Effector memory CD8-positive, alpha-beta T cell (primary cell): ENCODE results near the gene ITPA.
A peak's percentile ranks its signal among the peaks of the same experiment; 100 is the strongest.

Experiments
- ATAC-seq: fragments of 150-1000 bp; cut with Tn5 transposase; replicated peaks from 2 replicates; pipeline ENCODE4 v1.10.0; 2021; ENCODE audit warnings: mild to moderate bottlenecking, moderate library complexity
- DNase-seq, 3 experiments: peaks; one replicate each; pipeline ENCODE4 v3.0.0; 2021
- H3K27ac Mint-ChIP-seq, 2 donors: one replicate each; pipeline ENCODE4 v1.8.0; 2022; ENCODE audit warnings: mild to moderate bottlenecking in 2 of 2, mixed read lengths in 2 of 2, moderate library complexity in 2 of 2
- H3K27me3 Mint-ChIP-seq, 2 donors: one replicate each; pipeline ENCODE4 v1.8.0; 2022; ENCODE audit warnings: mixed read lengths in 2 of 2
- H3K36me3 Mint-ChIP-seq: one replicate; pipeline ENCODE4 v1.8.0; 2022; ENCODE audit warnings: mild to moderate bottlenecking, moderate library complexity, mixed read lengths; ENCODE audit not compliant: insufficient read depth
- H3K4me1 Mint-ChIP-seq, 2 donors: one replicate each; pipeline ENCODE4 v1.8.0; 2022; ENCODE audit warnings: low read depth in 2 of 2, mixed read lengths in 2 of 2
- H3K4me3 Mint-ChIP-seq, 2 donors: one replicate each; pipeline ENCODE4 v1.8.0; 2022; ENCODE audit warnings: mild to moderate bottlenecking in 2 of 2, mixed read lengths in 2 of 2, moderate library complexity in 2 of 2
- H3K9me3 Mint-ChIP-seq, 2 donors: one replicate each; pipeline ENCODE4 v1.8.0; 2022; ENCODE audit warnings: mixed read lengths in 2 of 2

ITPA gene

DNA sequence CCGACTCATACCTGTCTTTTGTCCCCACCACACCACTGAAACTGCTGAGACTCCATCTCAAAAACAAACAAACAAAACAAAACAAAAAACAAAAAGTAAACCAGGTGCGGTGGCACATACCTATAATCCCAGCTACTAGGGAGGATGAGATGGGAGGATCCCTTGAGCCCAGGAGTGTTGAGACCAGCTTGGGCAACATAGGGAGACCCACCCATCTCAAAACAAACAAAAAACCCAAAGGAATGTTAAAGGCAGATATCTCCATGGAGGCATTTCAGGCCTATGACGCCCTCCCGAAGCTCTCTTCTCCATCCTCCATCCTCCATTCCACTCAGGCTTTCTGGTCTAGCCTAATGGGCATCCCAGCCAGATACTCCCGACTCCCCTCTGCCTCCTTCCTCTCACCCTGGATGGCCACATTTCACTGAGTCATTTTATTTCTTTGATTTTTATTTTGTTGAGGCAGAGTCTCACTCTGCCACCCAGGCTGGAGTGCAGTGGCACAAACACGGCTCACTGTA, 32.9 kb downstream of the ITPA start:
- Mint-ChIP-seq H3K36me3 (peaks cover 10% of the 10 kb centered on the region), H3K4me3 (no peak overlapping the region), H3K4me1 (peaks cover 7 to 13% of the 10 kb centered on the region in 2 donors), H3K27me3 (peaks cover 18 to 49% of the 10 kb centered on the region in 2 donors), H3K9me3 (no peaks in the 10 kb centered on the region), H3K27ac (no peak overlapping the region)
- ATAC-seq (no peak), DNase-seq (no peak)

DNA sequence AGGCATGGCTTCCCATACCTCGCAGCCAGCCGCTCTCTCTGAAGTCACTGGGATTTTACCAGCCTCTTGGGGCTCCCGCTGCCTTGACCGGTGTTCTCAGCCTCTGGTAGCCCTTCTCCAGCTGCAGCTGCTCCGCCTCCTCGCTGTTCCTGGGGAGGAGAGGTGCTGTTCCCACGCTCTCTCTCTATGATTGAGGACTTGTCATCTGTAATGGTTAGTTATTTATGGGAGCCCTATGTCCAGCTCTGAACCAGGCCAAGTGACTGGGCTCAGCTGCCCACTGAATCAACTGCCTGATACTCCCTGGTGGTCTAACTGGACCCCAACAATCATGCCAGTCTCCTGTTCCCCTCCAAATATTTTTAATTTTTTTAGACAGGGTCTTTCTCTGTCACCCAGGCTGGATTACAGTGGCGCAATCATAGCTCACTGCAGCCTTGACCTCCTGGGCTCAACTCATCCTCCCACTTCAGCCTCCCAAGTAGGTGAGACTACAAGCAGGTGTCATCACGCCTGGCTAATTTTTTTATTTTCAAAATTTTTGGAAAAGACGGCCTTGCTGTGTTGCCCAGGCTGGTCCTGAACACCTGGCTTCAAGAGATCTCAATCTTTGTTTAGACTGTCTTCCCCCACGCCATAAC, 34.5 kb downstream of the ITPA start:
- H3K36me3 Mint-ChIP-seq: peaks cover 10% of the 10 kb centered on the region
- DNase-seq: no peak
- H3K4me3 Mint-ChIP-seq: no peak overlapping the region
- no peak for ATAC-seq
- H3K9me3 Mint-ChIP-seq: no peaks in the 10 kb centered on the region
- H3K4me1 Mint-ChIP-seq: peaks cover 7 to 11% of the 10 kb centered on the region in 2 donors
- peaks cover 17 to 54% of the 10 kb centered on the region in 2 donors for H3K27me3 Mint-ChIP-seq
- no peak overlapping the region for H3K27ac Mint-ChIP-seq

DNA sequence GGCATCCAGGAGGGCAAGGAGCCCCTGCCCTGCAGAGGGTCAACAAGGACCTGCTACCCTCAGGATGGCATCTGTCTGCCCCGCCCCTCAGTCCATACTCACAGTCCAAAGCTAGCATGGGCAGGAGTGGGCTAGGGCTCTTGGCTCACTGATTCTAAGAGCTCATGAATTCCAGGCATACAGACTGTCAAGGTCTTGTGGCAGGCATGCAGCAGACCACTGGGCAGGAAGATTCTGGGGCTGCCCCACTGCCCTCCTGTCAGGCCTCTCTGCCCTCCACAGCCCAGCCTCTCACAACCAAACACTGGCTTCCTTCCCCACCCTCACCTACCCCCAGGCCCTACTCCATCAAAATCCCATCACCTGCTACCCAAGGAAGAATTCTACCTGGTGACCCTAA, 35.3 kb downstream of the ITPA start:
- Mint-ChIP-seq H3K4me3 (no peak overlapping the region), H3K36me3 (peaks cover 8% of the 10 kb centered on the region), H3K27me3 (peaks cover 15 to 54% of the 10 kb centered on the region in 2 donors), H3K4me1 (peaks cover 5 to 9% of the 10 kb centered on the region in 2 donors), H3K9me3 (no peaks in the 10 kb centered on the region), H3K27ac (no peak overlapping the region)
- DNase-seq: no peak
- no peak for ATAC-seq

DNA sequence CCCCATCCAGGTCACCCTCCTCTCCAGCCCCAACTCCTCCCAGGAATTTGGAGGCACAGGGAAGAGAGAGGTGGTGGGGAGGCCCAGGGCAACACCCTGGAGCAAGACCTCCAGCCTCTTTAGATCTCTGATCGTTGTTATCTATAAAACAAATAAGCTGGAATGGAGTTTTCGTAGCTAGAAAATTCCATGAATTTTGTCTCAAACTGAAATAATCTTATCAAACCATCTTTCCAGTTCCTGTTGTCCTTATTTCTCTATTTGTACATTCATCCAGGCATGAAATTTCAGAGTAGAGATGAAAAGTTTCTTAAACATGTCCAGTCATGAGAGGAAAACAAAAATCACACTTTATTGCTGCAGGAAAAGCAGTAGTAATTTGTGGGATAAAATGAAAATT, 35.9 kb downstream of the ITPA start:
- Mint-ChIP-seq H3K4me3 (no peak overlapping the region), H3K27ac (no peak overlapping the region), H3K9me3 (no peaks in the 10 kb centered on the region), H3K27me3 (peaks cover 15 to 54% of the 10 kb centered on the region in 2 donors), H3K4me1 (peaks cover 3 to 4% of the 10 kb centered on the region in 2 donors), H3K36me3 (peaks cover 5% of the 10 kb centered on the region)
- DNase-seq (no peak), ATAC-seq (no peak)

DNA sequence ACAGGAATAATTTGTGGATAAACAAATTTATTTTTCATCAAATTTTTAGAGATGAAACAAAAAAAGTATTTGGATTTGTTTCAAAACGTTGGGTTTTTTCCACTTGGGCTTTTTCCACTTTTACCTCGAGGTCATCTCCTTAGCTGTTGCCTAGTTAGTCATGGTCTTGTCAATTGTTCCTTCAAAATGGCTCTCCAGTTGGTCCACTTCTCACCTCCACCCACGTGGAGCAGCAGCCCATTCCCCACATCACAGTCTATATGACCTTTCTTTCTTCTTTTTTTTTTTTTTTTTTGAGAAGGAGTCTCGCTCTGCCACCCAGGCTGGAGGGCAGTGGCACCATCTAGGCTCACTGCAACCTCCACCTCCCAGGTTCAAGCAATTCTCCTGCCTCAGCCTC, 36.4 kb downstream of the ITPA start:
- Mint-ChIP-seq H3K27me3 (peaks cover 20 to 54% of the 10 kb centered on the region in 2 donors), H3K27ac (no peak overlapping the region), H3K4me1 (peaks cover 3 to 4% of the 10 kb centered on the region in 2 donors), H3K4me3 (no peak overlapping the region), H3K36me3 (peaks cover 5% of the 10 kb centered on the region), H3K9me3 (no peaks in the 10 kb centered on the region)
- no peak for ATAC-seq
- no peak for DNase-seq

DNA sequence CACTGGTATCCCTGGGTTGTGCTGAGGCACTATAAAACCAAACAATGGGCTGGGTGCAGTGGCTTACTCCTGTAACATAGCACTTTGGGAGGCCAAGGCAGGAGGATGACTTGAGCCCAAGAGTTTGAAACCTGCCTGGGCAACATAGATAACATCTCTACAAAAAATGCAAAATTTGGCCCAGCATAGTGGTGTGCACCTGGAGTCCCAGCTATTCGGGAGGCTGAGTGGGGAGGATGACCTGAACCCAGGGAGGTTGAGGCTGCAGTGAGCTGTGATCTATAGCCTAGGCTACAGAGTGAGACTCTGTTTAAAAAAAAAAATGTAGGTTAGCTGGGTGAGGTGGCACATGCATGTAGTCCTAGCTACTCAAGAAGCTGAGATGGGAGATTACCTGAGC, 37.4 kb downstream of the ITPA start:
- Mint-ChIP-seq H3K27me3 (peaks cover 20 to 45% of the 10 kb centered on the region in 2 donors), H3K9me3 (no peaks in the 10 kb centered on the region)

DNA sequence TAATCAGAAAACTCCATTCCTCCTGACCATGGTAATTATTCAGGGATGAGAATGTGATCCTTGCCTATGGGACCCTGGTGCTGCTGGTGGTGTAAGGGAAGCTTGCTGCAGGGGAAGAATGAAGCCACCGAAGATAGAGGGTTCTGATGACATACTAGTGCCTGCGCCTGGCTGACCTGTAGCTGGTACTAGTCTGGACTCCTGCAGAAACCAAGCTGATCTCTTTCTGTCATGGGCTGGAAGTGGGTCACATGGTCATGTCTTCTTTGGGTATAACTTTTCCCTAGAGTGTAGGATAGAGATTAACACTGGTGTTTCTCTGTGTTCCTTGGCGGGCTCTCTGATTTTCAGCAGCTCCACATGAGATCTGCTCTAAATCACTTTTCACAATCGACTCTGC, 38.3 kb downstream of the ITPA start:
- no peak for DNase-seq
- ATAC-seq: no peak
- H3K4me1 Mint-ChIP-seq: peaks cover 3 to 4% of the 10 kb centered on the region in 2 donors
- H3K4me3 Mint-ChIP-seq: no peak overlapping the region
- peaks cover 5% of the 10 kb centered on the region for H3K36me3 Mint-ChIP-seq
- no peak overlapping the region for H3K27ac Mint-ChIP-seq
- no peaks in the 10 kb centered on the region for H3K9me3 Mint-ChIP-seq
- peaks cover 20 to 50% of the 10 kb centered on the region in 2 donors for H3K27me3 Mint-ChIP-seq

More for the DNA sequence above, 37.4 kb downstream of the ITPA start:
- Mint-ChIP-seq H3K36me3 (peaks cover 5% of the 10 kb centered on the region), H3K27ac (no peak overlapping the region), H3K4me1 (peaks cover 3 to 4% of the 10 kb centered on the region in 2 donors), H3K4me3 (no peak overlapping the region)
- DNase-seq (no peak), ATAC-seq (no peak)

DNA sequence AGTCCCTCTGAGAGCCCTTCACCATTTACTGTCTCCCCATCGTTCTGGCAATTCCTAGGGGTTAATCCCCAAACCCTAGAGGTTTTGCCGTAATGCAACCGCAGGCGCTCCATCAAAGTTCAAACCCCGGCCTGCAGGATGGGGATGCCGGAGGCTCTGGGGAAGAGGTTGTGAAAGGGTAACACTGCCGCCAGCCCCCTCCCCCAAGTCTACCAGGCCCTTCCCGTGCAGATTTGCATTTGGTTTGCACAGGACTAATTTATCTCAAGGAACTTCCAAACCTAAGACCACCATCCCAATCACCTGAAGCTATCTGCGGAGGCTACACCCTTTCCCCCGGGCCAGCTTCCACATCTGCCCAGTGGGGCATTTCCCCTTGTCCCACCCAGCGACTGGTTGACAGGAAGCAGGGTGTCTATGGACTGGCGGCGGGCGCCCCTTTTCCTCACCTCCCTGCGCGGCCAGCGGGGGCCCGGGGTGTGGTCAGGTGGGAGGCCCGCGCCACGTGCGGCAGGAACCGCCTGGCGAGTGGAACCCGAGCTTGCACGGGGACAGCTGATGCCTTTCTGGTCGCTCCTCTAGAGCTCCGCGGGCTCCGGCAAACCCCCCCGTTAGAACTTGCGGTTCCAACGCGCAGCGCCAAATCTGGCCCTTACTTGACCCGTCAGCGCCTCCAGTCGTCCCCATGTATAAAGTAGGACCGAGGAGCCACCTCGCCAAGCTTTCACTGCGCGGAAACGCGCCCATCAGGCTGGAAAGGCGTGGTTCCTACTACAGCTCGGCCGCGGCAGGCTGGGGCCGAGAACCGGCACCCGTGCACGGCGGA, 39.1 kb downstream of the ITPA start:
- H3K36me3 Mint-ChIP-seq: peaks cover 5% of the 10 kb centered on the region
- ATAC-seq: peak; percentile 37
- H3K4me3 Mint-ChIP-seq: peak overlapping the region; percentile 44
- H3K4me1 Mint-ChIP-seq: peaks cover 3 to 4% of the 10 kb centered on the region in 2 donors
- peaks cover 20 to 52% of the 10 kb centered on the region in 2 donors for H3K27me3 Mint-ChIP-seq
- DNase-seq: no peak
- no peak overlapping the region for H3K27ac Mint-ChIP-seq
- no peaks in the 10 kb centered on the region for H3K9me3 Mint-ChIP-seq

DNA sequence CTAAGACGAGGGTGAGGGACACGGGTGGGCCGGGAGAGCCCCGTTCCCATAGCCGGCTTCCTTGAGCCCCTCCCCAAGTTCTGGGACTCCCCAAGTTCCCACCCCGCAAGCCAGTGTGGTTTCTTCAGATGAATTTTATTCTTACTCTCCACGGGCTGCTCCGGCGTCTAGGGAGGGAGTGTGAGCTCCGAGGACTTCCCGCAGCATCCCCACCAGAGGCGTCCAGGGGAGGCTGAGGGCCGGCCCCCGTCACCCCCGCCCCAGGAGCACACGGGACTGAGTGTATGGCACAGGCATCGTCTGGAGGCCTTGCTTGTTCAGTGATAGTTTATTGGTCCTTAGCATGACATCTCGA, 39.7 kb downstream of the ITPA start:
- H3K27me3 Mint-ChIP-seq: peaks cover 20 to 52% of the 10 kb centered on the region in 2 donors
- peaks cover 3 to 4% of the 10 kb centered on the region in 2 donors for H3K4me1 Mint-ChIP-seq
- ATAC-seq (peak; percentile 14), DNase-seq (no peak)
- no peaks in the 10 kb centered on the region for H3K9me3 Mint-ChIP-seq
- peaks cover 5% of the 10 kb centered on the region for H3K36me3 Mint-ChIP-seq
- H3K4me3 Mint-ChIP-seq: peak overlapping the region; percentile 44
- H3K27ac Mint-ChIP-seq: no peak overlapping the region

DNA sequence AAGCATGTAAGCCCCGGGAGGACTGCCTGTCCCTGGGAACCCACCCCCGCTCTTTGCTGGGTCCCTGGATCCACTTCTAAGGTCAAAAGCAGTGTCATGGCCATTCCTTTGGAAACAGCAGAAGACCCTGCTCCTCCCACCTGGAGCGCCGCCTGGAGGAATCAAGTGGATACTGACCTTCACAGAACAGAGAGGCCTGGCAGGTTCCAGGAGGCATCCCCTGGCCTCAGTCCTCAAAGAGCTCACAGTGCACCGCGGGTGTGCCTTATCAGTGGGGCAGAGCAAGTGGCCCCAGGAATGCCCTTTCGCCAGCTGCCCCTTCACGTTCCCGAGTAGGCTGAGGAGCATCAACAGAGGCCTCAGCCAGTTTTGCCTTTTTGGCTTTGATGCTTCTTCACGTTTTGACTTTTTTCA, 40.8 kb downstream of the ITPA start:
- H3K4me3 Mint-ChIP-seq: peak overlapping the region in 1 of 2 donors; percentile 32
- peaks cover 10 to 60% of the 10 kb centered on the region in 2 donors for H3K27me3 Mint-ChIP-seq
- H3K9me3 Mint-ChIP-seq: no peaks in the 10 kb centered on the region
- H3K36me3 Mint-ChIP-seq: no peaks in the 10 kb centered on the region
- H3K27ac Mint-ChIP-seq: no peak overlapping the region
- H3K4me1 Mint-ChIP-seq: peaks cover 2 to 3% of the 10 kb centered on the region in 2 donors
- ATAC-seq (no peak), DNase-seq (no peak)

DNA sequence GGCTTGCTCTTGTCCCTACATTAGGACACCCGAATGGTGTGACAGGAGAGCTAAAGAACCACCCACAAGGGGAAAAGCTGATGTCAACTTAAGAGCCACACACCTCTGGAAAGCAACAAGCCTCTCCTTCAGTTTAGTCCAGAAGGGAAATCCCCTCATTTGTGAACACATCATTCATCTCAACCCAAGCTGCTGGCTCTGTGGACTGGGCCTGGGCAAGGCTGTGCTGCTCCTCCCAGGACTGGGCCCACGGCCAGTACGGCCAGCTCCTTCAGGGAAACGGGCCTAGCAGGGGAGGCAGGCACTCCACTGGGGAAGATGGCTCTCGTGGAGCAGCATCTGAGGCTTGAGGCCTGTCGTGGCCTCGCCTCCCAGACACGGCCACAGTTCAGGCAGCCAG, 42.5 kb downstream of the ITPA start:
- Mint-ChIP-seq H3K36me3 (no peaks in the 10 kb centered on the region), H3K27me3 (peaks cover 10 to 53% of the 10 kb centered on the region in 2 donors), H3K4me1 (peaks cover 2 to 3% of the 10 kb centered on the region in 2 donors), H3K27ac (no peak overlapping the region), H3K4me3 (no peak overlapping the region), H3K9me3 (no peaks in the 10 kb centered on the region)
- DNase-seq (no peak), ATAC-seq (no peak)

DNA sequence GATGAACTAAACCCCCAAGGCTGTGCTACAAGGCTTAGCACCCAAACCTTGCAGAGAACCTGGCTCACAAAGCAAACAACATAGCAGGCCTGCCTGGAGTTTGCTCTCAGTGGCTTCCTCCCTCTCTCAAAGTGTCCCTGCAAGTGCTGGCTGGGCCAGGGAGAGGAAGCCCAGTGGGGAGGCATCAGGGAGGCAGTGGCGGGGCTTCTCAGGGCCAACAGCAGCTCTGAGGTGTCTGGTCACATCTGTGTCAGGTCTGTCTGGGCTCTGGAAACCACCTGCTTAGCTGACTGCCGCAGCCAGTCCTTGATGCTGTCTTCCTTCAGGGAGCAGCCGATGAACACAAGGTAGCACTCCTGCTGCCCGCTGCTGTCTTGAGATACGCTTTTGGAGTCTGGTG, 46.4 kb downstream of the ITPA start:
- H3K27ac Mint-ChIP-seq: no peak overlapping the region
- no peaks in the 10 kb centered on the region for H3K36me3 Mint-ChIP-seq
- DNase-seq (no peak), ATAC-seq (no peak)
- H3K4me3 Mint-ChIP-seq: no peak overlapping the region
- peaks cover 0 to 19% of the 10 kb centered on the region in 2 donors for H3K27me3 Mint-ChIP-seq
- H3K4me1 Mint-ChIP-seq: no peaks in the 10 kb centered on the region
- H3K9me3 Mint-ChIP-seq: no peaks in the 10 kb centered on the region

DNA sequence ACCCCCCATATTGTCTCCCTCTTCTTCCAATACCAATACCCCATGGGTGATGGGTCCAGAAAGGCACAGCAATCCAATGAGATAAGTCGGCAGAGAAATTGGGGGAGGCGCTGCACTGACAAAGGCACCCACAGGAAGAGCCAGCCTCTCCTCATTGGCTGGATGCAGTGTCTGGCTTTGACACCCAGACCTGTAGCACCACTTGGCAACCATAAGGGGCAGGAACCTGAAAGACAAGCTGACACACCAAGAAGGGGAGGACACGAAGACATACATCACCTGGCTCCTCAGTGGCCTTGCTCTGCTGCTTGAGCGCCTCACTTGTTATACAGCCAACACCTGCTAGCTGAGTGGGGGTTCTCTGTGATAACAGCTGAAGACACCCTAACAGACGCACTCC, 49.1 kb downstream of the ITPA start:
- Mint-ChIP-seq H3K27ac (peak overlapping the region in 1 of 2 donors; percentile 69), H3K9me3 (no peaks in the 10 kb centered on the region), H3K4me1 (no peaks in the 10 kb centered on the region), H3K36me3 (peaks cover 15% of the 10 kb centered on the region), H3K27me3 (peaks cover 0 to 8% of the 10 kb centered on the region in 2 donors), H3K4me3 (no peak overlapping the region)
- ATAC-seq (no peak), DNase-seq (no peak)

DNA sequence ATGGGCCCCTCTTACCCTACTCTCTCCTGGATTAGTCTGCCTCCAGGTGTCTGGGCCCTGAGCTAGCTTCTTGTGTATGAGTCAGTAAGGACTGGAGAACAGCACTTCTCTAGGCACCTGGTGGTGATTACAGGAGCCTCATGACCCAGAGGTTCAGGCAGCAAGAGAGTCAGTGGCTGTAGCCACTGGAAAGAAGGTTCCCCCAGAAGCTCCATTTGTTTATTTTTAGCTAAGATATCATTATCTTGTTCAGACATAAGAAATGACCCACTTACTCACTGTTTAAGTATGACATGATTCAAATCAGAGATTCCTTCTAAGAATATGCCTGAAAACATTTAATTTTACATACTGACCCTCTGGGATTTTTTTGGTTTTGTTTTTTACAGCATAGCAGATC, 53.3 kb downstream of the ITPA start:
- Mint-ChIP-seq H3K27me3 (no peaks in the 10 kb centered on the region), H3K27ac (no peak overlapping the region), H3K4me3 (no peak overlapping the region), H3K9me3 (no peaks in the 10 kb centered on the region), H3K4me1 (no peaks in the 10 kb centered on the region), H3K36me3 (peaks cover 34% of the 10 kb centered on the region)
- no peak for DNase-seq
- ATAC-seq: no peak
